ENCODE data around the gene COLEC12.
"Not testable (repeated sequence)": the region's sequence is repeated elsewhere in the genome, so short reads cannot be mapped to it uniquely, and the experiment has no call there.

The COLEC12 gene

GRCh38 chr18:318791-319291 lies 181.7 kb downstream of the COLEC12 start:
- no peak for DNase-seq (ENCODE audit: low spot score)
- no peak overlapping the region for H3K27ac ChIP-seq
- no peak for TF ChIP-seq CTCF (IDR thresholded peaks at IDR 0.05)
- no peak overlapping the region for H3K4me3 ChIP-seq

GRCh38 chr18:317618-318017 lies 182.9 kb downstream of the COLEC12 start:
- no peak overlapping the region for H3K4me3 ChIP-seq
- H3K27ac ChIP-seq = no peak overlapping the region
- no peak for TF ChIP-seq CTCF (IDR thresholded peaks at IDR 0.05)
- no peak for DNase-seq (ENCODE audit: low spot score)

- no peak for DNase-seq (ENCODE audit: low spot score)
- H3K4me3 ChIP-seq = no peak overlapping the region
- TF ChIP-seq CTCF (IDR thresholded peaks at IDR 0.05) = no peak
- H3K27ac ChIP-seq = no peak overlapping the region
These were observed 184.1 kb downstream of the COLEC12 start for GRCh38 chr18:316393-316792.

- no peak for TF ChIP-seq CTCF (IDR thresholded peaks at IDR 0.05)
- Histone ChIP-seq H3K4me3 (no peak overlapping the region), H3K27ac (no peak overlapping the region)
- DNase-seq (ENCODE audit: low spot score) = no peak
These were observed 186.6 kb downstream of the COLEC12 start for GRCh38 chr18:313931-314330.

- no peak overlapping the region for H3K4me3 ChIP-seq
- DNase-seq (ENCODE audit: low spot score) = no peak
- TF ChIP-seq CTCF (IDR thresholded peaks at IDR 0.05) = no peak
- H3K27ac ChIP-seq = no peak overlapping the region
These were observed 188.1 kb downstream of the COLEC12 start for GRCh38 chr18:312415-312814.

- TF ChIP-seq CTCF (IDR thresholded peaks at IDR 0.05) = no peak
- DNase-seq (ENCODE audit: low spot score) = no peak
- H3K4me3 ChIP-seq = no peak overlapping the region
- H3K27ac ChIP-seq = no peak overlapping the region
These were observed 190.5 kb downstream of the COLEC12 start for GRCh38 chr18:310042-310441.

GRCh38 chr18:308086-308485 lies 192.4 kb downstream of the COLEC12 start:
- not testable (repeated sequence) for H3K4me3 ChIP-seq; DNase-seq (ENCODE audit: low spot score); H3K27ac ChIP-seq

All from coronary artery (tissue), 2 donors.